Activated B cell treated with CpG ODN at 0.5 μM for 24 hours (primary cell): ENCODE results near the gene CASP4. TPM values are rescaled to one million over a fixed set of nuclear protein-coding genes. Genes with fewer than 3 reads are reported as not detected.

Source experiments
- ATAC-seq: fragments of 200-7000 bp; cut with Tn5 transposase; one replicate; pipeline ENCODE4 v1.10.0; 2021; ENCODE audit warnings: low read depth, mild to moderate bottlenecking, moderate library complexity
- CTCF ChIA-PET: fragments of 350-600 bp; sonication (Branson Sonifier 250); formaldehyde crosslinking; loops from one replicate; lab custom pipeline; 2021; ENCODE audit warnings: antibody characterized with exemption; lab: Charles Lee
- POLR2A ChIA-PET: fragments of 350-600 bp; sonication (Branson Sonifier 250); formaldehyde crosslinking; loops from one replicate; lab custom pipeline; 2021; ENCODE audit warnings: antibody characterized with exemption; lab: Charles Lee
- DNase-seq: peaks from one replicate; pipeline ENCODE4 v3.0.0; 2022
- H3K27ac Mint-ChIP-seq: one replicate; pipeline ENCODE4 v1.8.0; 2020; ENCODE audit warnings: mixed read lengths
- H3K27me3 Mint-ChIP-seq: one replicate; pipeline ENCODE4 v1.8.0; 2021; ENCODE audit warnings: mixed read lengths
- H3K36me3 Mint-ChIP-seq: one replicate; pipeline ENCODE4 v1.8.0; 2021; ENCODE audit warnings: low read depth, mixed read lengths
- H3K4me1 Mint-ChIP-seq: one replicate; pipeline ENCODE4 v1.8.0; 2021; ENCODE audit warnings: mixed read lengths
- H3K4me3 Mint-ChIP-seq: one replicate; pipeline ENCODE4 v1.8.0; 2020; ENCODE audit warnings: mild to moderate bottlenecking, mixed read lengths
- H3K9me3 Mint-ChIP-seq: one replicate; pipeline ENCODE4 v1.8.0; 2020; ENCODE audit warnings: mixed read lengths
- CTCF ChIP-seq: fragments of 200-600 bp; IDR thresholded peaks from one replicate; pipeline ENCODE4 v1.8.0; 2022; ENCODE audit warnings: antibody characterized with exemption, mild to moderate bottlenecking
- intact Hi-C: fragments of 100-400 bp; cut with micrococcal nuclease; formaldehyde crosslinking; loops from one replicate; pipeline ENCODE4 v1.15.1; 2024
- total RNA-seq: library from RNA; stranded (reverse); gene quantifications from 2 replicates; pipeline ENCODE4 v1.2.3, GENCODE V29; 2022

Gene CASP4
- total RNA-seq, 1 donor from 2014 or later, result 88.7 TPM

DNA sequence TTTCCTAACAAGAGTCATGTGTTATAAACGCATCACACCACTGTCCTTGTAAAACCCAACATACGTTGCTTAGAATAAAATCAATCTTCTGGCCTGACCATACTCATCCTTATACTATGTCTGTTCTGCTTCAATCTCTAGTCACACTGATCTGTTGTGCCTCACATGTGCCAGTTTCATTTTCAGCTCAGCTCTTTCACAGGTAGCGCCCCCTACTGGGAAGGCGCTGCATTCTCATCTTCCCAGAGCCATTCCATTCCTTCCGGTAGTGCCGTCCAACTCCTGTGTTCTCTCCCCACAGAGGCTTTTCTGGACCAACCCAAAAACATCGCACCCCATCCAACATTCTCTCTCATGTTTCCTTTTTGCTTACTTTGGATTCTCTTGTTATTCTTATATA is 32.4 kb upstream of the CASP4 start:
- no peak overlapping the region for H3K27ac Mint-ChIP-seq
- intact Hi-C loops, result loop anchor here (1.0 to 2.0 kb wide), 4 partner anchors 54 to 1318 kb away; no protein-coding TSS in a partner anchor

GRCh38 chr11:105000167-105000566 is 31.8 kb upstream of the CASP4 start:
- DNase-seq (no peak), ATAC-seq (no peak)
- no peaks in the 10 kb centered on the region for H3K27me3 Mint-ChIP-seq

More for the DNA sequence above, 32.4 kb upstream of the CASP4 start:
- POLR2A ChIA-PET, result no interaction called here
- ATAC-seq (peak; percentile 64), DNase-seq (no peak)
- no peak overlapping the region for H3K4me3 Mint-ChIP-seq
- no peaks in the 10 kb centered on the region for H3K36me3 Mint-ChIP-seq
- H3K4me1 Mint-ChIP-seq, result peaks cover 5% of the 10 kb centered on the region
- CTCF ChIA-PET, result interaction anchor here (0.7 to 1.5 kb wide), 4 partner anchors 388 to 1318 kb away, joined by 3 to 8 read pairs (median 4); no protein-coding TSS in a partner anchor
- H3K27me3 Mint-ChIP-seq, result no peaks in the 10 kb centered on the region
- peak; percentile 31 for TF ChIP-seq CTCF
- H3K9me3 Mint-ChIP-seq, result no peaks in the 10 kb centered on the region

DNA sequence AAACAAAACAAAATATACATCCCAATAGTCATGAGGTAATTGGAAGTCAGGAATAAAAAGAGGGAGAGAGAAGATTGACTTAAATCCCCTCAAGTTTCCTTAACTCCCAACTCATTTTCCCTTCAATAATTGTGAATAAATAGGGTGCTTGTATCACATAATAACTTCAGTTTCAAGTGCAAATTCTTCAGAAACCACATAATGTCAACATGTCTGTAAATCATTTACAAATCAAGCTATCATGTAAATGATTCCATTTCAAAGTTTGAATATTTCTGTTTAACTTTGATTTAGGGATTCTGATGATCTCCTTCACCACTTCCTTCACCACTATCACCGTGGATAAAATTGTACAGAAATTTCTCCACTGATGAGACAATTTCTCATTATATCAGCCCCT is 31.3 kb upstream of the CASP4 start:
- Mint-ChIP-seq H3K4me1 (peaks cover 5% of the 10 kb centered on the region), H3K4me3 (no peak overlapping the region), H3K9me3 (no peaks in the 10 kb centered on the region), H3K36me3 (no peaks in the 10 kb centered on the region), H3K27me3 (no peaks in the 10 kb centered on the region), H3K27ac (no peak overlapping the region)
- ChIA-PET POLR2A (no interaction called here), CTCF (no interaction called here)
- TF ChIP-seq CTCF, result no peak
- ATAC-seq (no peak), DNase-seq (no peak)
- intact Hi-C loops, result loop anchor here (1.0 to 2.0 kb wide), 4 partner anchors 53 to 1317 kb away; no protein-coding TSS in a partner anchor

More at GRCh38 chr11:105000167-105000566, 31.8 kb upstream of the CASP4 start:
- peaks cover 5% of the 10 kb centered on the region for H3K4me1 Mint-ChIP-seq
- no peak overlapping the region for H3K4me3 Mint-ChIP-seq
- intact Hi-C loops, result loop anchor here (1.0 to 2.0 kb wide), 4 partner anchors 53 to 1317 kb away; no protein-coding TSS in a partner anchor
- no peak for TF ChIP-seq CTCF
- no peak overlapping the region for H3K27ac Mint-ChIP-seq
- H3K36me3 Mint-ChIP-seq, result no peaks in the 10 kb centered on the region
- no peaks in the 10 kb centered on the region for H3K9me3 Mint-ChIP-seq
- ChIA-PET CTCF (interaction anchor here (1.3 to 1.5 kb wide), 2 partner anchors 387 to 391 kb away, joined by 3 to 8 read pairs; no protein-coding TSS in a partner anchor), POLR2A (no interaction called here)

DNA sequence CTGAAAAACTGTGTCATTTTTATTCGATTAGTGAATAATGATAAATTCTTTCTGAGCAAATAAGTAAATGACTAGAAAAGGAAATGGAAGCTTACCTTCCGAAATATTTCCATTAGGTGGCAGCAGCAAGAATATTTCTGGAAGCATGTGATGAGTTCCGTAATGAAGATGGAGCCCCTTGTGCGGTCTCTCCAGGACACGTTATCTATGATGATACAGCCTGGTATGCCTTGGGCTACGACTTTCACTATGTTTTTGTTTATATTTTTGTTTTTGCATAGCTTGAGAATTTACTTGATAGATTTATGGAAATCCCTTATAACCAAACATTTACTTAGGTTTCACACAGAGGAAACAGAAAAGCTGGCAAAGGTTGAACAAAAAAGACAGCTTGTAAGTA is 28.9 kb upstream of the CASP4 start:
- Mint-ChIP-seq H3K36me3 (no peaks in the 10 kb centered on the region), H3K27ac (no peak overlapping the region), H3K4me1 (peaks cover 5% of the 10 kb centered on the region), H3K4me3 (no peak overlapping the region), H3K27me3 (no peaks in the 10 kb centered on the region), H3K9me3 (no peaks in the 10 kb centered on the region)
- ChIA-PET POLR2A (no interaction called here), CTCF (interaction anchor here (1.6 kb wide), 1 partner anchor 388 kb away, joined by 4 read pairs; no protein-coding TSS in a partner anchor)
- intact Hi-C loops, result no loop called here
- DNase-seq (no peak), ATAC-seq (no peak)
- no peak for TF ChIP-seq CTCF

GRCh38 chr11:104995001-104995408 is 26.6 kb upstream of the CASP4 start:
- no peaks in the 10 kb centered on the region for H3K36me3 Mint-ChIP-seq
- H3K4me1 Mint-ChIP-seq, result no peaks in the 10 kb centered on the region
- ChIA-PET CTCF (no interaction called here), POLR2A (no interaction called here)
- TF ChIP-seq CTCF, result no peak
- H3K9me3 Mint-ChIP-seq, result no peaks in the 10 kb centered on the region
- no peaks in the 10 kb centered on the region for H3K27me3 Mint-ChIP-seq
- no peak for DNase-seq
- intact Hi-C loops, result no loop called here
- no peak overlapping the region for H3K27ac Mint-ChIP-seq
- no peak overlapping the region for H3K4me3 Mint-ChIP-seq
- no peak for ATAC-seq
